NT2/D1 (cell line): Measurements from ENCODE around the gene CCSER2.

Experiments used
- SUZ12 ChIP-seq: IDR thresholded peaks from 2 replicates; pipeline ENCODE4 v1.6.1; 2011; ENCODE audit not compliant: insufficient read length, insufficient read depth; ENCODE audit errors: extremely low read depth
- YY1 ChIP-seq: IDR thresholded peaks from 2 replicates; pipeline ENCODE4 v1.6.1; 2011; ENCODE audit not compliant: insufficient read length, insufficient read depth
- ZNF274 ChIP-seq: IDR thresholded peaks from 2 replicates; pipeline ENCODE4 v1.6.1; 2011; ENCODE audit warnings: mild to moderate bottlenecking, low read depth, low read length

GRCh38 chr10:84404783-84405182, 76.4 kb downstream of the CCSER2 start:
- TF ChIP-seq ZNF274 (no peak), YY1 (no peak), SUZ12 (no peak)
